Endothelial cell (in vitro differentiated cells): ENCODE data around the gene NIPAL3. TPM values are rescaled to one million over a fixed set of nuclear protein-coding genes. Genes with fewer than 3 reads are reported as not detected.

ENCODE experiments used
- DNase-seq: peaks from one replicate; pipeline ENCODE4 v3.0.0; 2021; ENCODE audit warnings: low spot score
- H3K27ac Mint-ChIP-seq: one replicate; pipeline ENCODE4 v1.8.0; 2021; ENCODE audit warnings: mixed read lengths, inconsistent platforms; ENCODE audit not compliant: unreplicated experiment
- H3K27me3 Mint-ChIP-seq: one replicate; pipeline ENCODE4 v1.8.0; 2021; ENCODE audit warnings: mild to moderate bottlenecking, moderate library complexity, mixed read lengths, inconsistent platforms; ENCODE audit not compliant: unreplicated experiment
- H3K36me3 Mint-ChIP-seq: one replicate; pipeline ENCODE4 v1.8.0; 2021; ENCODE audit warnings: mild to moderate bottlenecking, low read depth, mixed read lengths, inconsistent platforms; ENCODE audit not compliant: unreplicated experiment
- H3K4me1 Mint-ChIP-seq: one replicate; pipeline ENCODE4 v1.8.0; 2021; ENCODE audit warnings: mild to moderate bottlenecking, mixed read lengths, inconsistent platforms; ENCODE audit not compliant: unreplicated experiment
- H3K4me3 Mint-ChIP-seq: one replicate; pipeline ENCODE4 v1.8.0; 2021; ENCODE audit warnings: mild to moderate bottlenecking, mixed read lengths, inconsistent platforms; ENCODE audit not compliant: unreplicated experiment
- H3K9me3 Mint-ChIP-seq: one replicate; pipeline ENCODE4 v1.8.0; 2021; ENCODE audit warnings: mixed read lengths, inconsistent platforms; ENCODE audit not compliant: unreplicated experiment
- CTCF ChIP-seq: fragments of 200-600 bp; sonication (generic); IDR thresholded peaks from one replicate; pipeline ENCODE4 v1.5.0; 2021; ENCODE audit warnings: antibody characterized with exemption; ENCODE audit not compliant: unreplicated experiment
- total RNA-seq: library from RNA; stranded (reverse); fragmentation: NEBNext Ultra II Directional; extraction: Animal tissue kit (Norgen Biotek cat#: 25700); gene quantifications from one replicate; pipeline ENCODE4 v1.2.1, GENCODE V29; 2021; ENCODE audit not compliant: unreplicated experiment

The NIPAL3 gene
- total RNA-seq, 1 donor from 2014 or later = 9.4 TPM

- TF ChIP-seq CTCF = no peak
- no peak for DNase-seq
- H3K36me3 Mint-ChIP-seq = no peaks in the 10 kb centered on the region
- H3K27me3 Mint-ChIP-seq = peaks cover 1% of the 10 kb centered on the region
- H3K9me3 Mint-ChIP-seq = no peaks in the 10 kb centered on the region
- H3K4me3 Mint-ChIP-seq = no peak overlapping the region
- no peak overlapping the region for H3K27ac Mint-ChIP-seq
- peaks cover 7% of the 10 kb centered on the region for H3K4me1 Mint-ChIP-seq
Observed at GRCh38 chr1:24451746-24452145, 36.1 kb downstream of the NIPAL3 start.

GRCh38 chr1:24452922-24453485 lies 37.4 kb downstream of the NIPAL3 start:
- no peak for DNase-seq
- no peaks in the 10 kb centered on the region for H3K9me3 Mint-ChIP-seq
- no peak for TF ChIP-seq CTCF
- H3K27me3 Mint-ChIP-seq = no peaks in the 10 kb centered on the region
- no peak overlapping the region for H3K27ac Mint-ChIP-seq
- peaks cover 7% of the 10 kb centered on the region for H3K4me1 Mint-ChIP-seq
- H3K4me3 Mint-ChIP-seq = no peak overlapping the region
- H3K36me3 Mint-ChIP-seq = no peaks in the 10 kb centered on the region

- Mint-ChIP-seq H3K4me3 (no peak overlapping the region), H3K27me3 (no peaks in the 10 kb centered on the region), H3K36me3 (no peaks in the 10 kb centered on the region), H3K27ac (no peak overlapping the region), H3K4me1 (peaks cover 7% of the 10 kb centered on the region), H3K9me3 (no peaks in the 10 kb centered on the region)
- TF ChIP-seq CTCF = no peak
- no peak for DNase-seq
Observed at GRCh38 chr1:24454673-24455072, 39.1 kb downstream of the NIPAL3 start.

GRCh38 chr1:24455272-24455671 lies 39.7 kb downstream of the NIPAL3 start:
- no peak overlapping the region for H3K4me3 Mint-ChIP-seq
- H3K27ac Mint-ChIP-seq = no peak overlapping the region
- DNase-seq = no peak
- no peaks in the 10 kb centered on the region for H3K36me3 Mint-ChIP-seq
- peaks cover 7% of the 10 kb centered on the region for H3K4me1 Mint-ChIP-seq
- TF ChIP-seq CTCF = no peak
- H3K27me3 Mint-ChIP-seq = no peaks in the 10 kb centered on the region
- no peaks in the 10 kb centered on the region for H3K9me3 Mint-ChIP-seq

- DNase-seq = no peak
- TF ChIP-seq CTCF = no peak
- Mint-ChIP-seq H3K9me3 (no peaks in the 10 kb centered on the region), H3K4me1 (no peaks in the 10 kb centered on the region), H3K27me3 (no peaks in the 10 kb centered on the region), H3K36me3 (peaks cover 4% of the 10 kb centered on the region), H3K27ac (no peak overlapping the region), H3K4me3 (no peak overlapping the region)
Observed at GRCh38 chr1:24457866-24458265, 42.3 kb downstream of the NIPAL3 start.
